HG03280 (cell line): ENCODE data around the gene SEMA5A.

ENCODE experiments used
- ATAC-seq: cut with Tn5 transposase; IDR thresholded peaks from one replicate; pipeline ENCODE4 v1.9.1; 2021; ENCODE audit warnings: mild to moderate bottlenecking, moderate library complexity; ENCODE audit not compliant: unreplicated experiment

SEMA5A gene

DNA sequence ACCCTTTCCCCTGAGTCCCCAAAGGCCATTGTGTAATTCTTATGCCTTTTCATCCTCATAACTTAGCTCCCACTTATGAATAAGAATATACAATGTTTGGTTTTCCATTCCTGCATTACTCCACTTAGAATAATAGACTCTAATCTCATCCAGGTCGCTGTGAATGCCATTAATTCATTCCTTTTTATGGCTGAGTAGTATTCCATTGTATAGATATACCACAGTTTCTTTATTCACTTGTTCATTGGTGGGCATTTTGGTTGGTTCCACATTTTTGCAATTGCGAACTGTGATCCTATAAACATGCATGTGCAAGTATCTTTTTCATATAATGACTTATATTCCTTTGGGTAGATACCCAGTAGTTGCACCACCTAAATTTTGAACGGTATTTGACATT lies 101.5 kb downstream of the SEMA5A start:
- no peak for ATAC-seq

DNA sequence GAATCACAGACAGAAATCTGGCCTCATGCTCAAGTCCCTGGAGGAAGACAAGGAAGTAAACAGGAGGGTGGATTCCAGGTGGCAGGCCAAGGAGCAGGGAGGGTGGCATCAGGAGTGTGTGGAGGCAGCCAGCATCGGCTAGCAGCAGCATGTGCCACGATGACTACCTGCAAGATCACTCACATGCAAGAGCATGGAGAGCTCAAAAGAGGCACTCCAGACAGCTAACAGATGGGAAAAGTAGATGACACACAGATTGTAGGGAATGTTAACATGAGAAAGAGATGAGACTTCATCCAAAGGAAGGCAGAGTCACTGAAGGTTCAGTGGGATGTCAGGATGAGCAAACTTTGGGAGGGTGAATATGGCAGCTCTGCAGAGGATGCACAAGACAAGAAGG lies 104.3 kb downstream of the SEMA5A start:
- no peak for ATAC-seq

DNA sequence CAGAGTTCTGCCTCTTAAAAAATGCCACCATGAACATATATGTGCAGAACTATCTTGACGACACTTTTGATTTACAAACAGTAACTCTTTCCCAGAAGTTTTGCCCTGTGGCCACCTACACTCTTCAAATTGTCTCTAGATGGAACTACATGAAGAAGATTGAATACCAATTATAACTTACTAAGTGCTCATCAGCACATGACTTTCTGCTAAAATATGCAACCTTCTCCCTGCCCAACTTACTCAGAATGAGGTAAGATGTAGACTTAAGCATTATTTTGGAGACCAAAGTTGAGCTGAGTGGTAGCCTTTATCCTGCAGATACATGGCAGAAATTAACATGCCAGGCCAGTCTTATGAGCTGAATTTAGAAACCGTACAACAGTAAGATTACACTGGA lies 105.4 kb downstream of the SEMA5A start:
- no peak for ATAC-seq

DNA sequence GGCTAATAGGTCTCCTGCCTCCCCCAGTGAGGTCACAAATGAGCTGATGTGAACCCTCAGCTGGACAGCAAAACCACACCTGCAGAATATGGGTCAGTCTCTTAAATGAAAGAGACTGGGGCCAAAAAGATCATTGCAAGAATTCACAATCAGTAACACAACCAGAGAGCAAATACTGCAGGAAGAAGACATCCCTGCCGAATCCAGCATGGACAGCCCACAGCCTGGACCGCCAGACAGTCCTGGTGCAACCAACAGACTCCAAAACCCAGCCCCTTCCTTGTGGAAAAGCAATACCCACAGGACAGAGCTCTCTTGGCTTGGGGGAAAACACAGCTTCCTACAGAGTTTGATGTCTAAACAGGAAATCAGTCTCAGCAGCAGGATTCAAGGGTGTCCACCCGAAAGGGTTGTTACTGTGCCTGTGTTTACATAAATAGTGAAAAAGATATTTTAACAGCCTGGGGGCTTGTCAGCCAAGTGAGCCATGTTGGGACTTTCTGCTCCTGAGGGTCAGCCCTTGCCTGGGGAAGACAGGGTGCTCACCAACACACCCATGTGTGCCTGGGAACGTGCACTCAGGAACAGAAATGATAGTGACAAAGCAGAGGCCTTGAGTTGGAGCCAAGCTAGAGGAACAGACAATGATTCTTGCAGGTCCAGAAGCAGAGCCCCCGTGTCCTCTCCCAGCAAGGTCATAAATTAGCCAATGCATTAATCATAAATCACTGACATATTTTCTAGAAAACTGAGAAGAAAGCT lies 106.2 kb downstream of the SEMA5A start:
- no peak for ATAC-seq

DNA sequence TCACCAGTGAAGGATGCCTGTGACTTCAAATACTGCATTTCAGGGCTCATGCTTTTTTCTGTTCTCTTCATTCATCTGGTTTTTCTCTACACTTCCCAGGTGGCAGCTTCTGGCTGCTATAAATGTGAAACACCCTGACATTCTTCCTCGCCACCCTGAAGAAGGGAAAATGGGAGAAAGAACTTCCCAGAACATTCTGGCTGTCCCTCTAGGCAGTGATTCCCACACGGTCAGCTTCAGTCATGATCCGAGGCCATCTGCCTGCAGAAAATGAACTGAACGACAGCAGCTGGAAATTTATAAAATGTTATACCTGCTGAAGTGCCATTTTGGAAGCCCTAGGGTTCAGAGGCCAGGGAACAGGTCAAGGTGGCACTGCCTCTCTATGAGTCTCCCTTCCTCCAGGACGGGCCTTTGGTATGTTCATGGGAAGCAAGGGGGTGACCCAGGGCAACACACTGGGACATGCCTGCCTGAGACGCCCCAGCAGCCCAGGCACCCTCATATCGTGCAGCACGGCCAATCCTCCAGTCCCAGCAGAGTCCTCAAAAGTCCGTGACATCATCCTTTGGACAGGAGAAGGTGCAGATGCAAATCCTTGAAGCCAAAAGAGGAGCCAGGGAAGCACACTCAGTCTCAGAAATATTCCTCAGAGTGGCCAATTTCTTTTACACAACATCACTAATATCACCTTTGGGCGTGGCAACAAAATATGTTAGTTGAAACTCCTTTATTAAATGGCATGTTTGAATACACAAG lies 107.1 kb downstream of the SEMA5A start:
- ATAC-seq: no peak

DNA sequence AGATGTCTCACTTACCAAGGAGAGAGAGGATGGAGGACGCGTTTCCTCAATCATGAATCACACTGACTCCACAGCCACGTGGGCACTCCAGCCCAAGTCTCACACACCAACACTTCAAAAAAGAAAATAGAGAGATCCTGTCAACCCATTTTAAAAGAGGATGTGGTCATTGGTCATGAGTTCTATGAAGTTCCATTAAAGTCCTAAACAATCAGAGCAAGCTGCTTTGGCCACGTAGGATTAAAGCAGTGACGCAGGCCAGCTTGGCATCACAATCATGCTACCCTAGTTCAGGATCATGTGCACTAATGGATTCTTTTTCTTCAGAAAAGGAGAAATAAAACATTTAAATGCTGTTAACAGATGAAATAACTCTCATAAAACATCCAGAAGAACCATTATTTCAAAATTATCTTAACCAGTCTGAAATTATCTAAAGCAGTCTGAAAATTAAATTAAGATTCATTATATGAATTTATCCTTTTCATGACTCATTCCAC lies 108.1 kb downstream of the SEMA5A start:
- no peak for ATAC-seq

DNA sequence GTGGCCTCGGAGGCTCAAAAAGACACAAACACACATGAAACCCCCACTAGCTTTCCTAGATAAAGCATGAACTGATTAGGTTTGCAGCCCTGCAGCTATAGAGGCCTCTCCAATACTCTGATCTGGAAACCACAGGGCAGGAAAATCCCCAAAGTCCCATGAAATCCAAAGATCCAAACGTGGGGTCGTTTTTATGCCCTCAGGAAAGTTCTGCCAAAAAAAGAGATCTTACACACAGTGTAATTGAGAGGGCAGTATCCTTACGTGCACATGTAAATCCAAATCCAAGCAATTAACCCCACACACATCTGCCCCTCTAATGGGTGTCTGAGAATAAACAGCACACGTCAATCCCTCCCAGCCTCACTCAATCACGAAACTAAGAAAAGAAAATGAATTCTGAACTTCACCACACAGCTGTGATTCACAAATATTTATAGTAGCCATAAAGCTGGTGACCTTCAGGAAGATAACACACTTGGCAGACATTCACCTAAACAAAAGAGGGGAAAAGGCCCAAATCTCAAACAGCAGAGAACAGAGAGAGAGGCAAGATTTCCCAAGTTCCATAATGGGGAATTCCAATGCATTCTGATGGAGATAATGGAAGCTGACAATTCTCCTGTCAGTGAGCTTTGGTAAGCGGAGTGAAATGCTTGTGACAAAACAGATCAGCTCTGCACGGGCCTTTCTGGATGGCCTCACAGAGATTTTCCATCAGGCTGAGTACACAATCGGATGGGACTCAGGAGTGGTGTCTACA lies 114.2 kb downstream of the SEMA5A start:
- ATAC-seq: no peak

DNA sequence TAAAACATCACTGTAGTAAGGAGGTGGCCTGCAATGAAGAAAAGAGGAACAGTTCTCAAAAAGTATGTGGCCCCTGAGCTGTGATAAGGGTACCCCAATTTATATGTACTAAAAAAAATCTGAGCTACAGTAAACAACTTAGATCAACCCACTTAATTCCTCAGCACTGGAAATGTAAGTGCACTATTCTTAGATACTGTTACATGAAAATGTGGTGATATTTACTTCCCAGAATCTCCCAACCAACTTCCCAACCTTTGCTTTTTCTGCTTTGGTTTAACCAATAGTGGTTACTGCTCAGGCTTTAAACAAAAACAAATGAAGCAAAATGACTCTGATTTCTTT lies 114.8 kb downstream of the SEMA5A start:
- ATAC-seq: no peak

DNA sequence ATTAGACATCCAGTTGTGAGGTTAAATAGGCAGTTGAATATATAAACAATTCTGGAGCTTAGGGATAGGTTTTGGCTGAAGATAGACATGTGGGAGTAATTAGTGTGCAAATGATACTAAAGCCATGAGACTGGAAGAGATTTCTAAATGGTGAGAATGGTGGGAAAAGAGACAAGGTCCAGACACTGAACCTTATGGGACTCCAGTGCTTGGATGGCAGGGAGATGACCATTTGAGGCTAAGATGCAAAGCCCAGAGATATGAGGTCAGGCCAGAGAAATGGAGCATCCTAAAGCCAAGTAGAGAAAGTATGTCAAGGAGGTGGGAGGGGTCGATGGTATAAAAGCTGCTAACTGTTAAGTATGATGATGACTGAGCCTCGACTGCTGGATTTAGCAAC lies 115.6 kb downstream of the SEMA5A start:
- ATAC-seq: no peak

DNA sequence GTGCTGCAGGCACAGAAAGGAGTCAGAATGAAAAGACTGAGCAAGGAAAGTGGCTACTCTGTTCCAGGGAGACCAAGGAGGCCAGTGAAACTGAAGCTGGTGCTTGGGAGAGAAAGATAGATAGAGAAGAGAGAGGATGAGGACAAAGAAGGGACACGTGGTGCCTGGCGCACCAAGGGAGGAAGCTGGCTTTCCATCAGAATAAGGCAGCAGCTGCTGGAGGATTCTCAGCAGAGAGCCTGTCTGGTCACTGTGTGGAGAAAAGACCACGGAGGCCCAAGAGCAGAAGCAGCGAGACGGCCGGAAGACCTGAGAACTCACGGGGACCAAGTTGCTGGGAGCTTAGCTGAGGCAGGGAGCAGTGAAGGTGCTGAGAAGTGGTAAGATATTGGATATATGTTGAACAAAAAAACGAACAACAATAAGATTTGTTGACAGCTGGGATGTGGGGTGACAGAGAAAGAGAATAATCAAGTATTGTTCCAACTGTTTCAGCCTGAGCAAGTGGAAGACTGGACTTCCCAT lies 116.1 kb downstream of the SEMA5A start:
- ATAC-seq: no peak

DNA sequence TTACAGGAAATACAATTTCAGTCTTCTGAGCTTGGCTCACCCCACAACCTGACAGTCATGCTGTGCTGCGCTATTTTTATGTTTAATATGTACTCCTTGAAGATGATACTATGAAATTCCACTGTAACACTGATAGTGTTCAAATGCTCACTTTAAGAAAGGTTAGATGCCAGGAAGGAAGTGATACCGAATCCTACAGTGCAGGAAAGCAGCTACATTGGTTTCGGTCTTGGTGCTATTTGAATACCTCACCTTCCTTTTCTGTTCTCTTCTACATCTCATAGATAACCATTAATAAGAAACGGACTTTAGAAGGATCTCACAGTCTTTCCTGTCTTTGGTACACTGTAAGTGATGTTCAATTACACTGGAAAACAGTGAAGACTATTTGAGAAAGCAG lies 117.6 kb downstream of the SEMA5A start:
- no peak for ATAC-seq

DNA sequence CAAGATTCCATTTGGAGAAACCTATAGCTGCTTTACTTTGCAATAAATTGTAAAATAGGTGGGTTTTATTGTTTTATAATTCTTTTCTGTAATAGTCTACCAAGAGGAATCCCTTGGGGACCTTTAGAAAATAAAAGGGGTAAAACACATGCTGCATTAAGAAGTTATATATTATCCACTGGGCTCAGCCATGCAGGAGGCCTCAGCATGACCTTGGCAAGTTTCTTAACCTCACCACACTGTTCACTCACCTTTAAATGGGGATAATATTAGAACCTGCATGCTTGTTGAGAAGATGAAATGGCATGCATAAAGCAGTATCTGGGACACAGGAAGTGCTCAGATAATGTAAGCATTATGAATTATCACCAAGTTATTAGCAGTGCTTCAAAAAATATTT lies 120.2 kb downstream of the SEMA5A start:
- ATAC-seq: no peak

DNA sequence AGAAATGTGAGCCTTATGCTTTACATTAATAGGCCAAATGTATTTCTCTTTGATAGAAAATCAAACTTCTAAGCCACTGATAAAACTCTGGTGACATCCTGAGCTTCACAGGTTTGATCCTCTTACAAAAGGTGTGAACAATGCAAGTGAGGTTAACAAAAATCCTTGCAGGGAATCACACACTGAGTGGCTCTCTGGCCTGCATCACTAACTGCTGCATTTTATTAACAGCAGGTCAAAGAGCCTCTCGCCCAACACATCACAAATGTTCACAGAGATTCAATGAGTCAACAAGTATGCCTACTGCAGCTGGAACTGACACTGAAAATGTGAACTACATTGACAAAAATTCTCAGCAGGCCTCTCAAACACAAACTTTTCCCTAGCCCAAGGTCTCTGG lies 122.3 kb downstream of the SEMA5A start:
- ATAC-seq: no peak

DNA sequence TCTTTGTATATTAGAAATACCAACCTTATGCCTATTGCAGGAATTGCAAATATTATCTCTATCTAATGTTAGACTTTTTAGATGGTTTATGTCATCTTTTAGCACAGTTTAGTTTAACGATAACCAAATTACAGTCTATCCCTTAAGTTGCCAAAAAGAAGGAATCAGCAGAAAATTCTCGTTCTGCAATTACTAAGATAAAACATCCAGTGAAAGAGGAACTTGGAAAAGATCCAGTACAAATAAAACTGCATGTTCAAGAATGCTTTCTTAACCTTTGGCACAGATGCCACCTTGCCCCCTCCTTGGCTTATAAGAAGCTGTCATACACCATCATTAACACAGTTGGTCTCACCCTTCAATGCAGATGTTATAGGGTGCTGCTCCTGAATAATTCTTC lies 124.0 kb downstream of the SEMA5A start:
- no peak for ATAC-seq

DNA sequence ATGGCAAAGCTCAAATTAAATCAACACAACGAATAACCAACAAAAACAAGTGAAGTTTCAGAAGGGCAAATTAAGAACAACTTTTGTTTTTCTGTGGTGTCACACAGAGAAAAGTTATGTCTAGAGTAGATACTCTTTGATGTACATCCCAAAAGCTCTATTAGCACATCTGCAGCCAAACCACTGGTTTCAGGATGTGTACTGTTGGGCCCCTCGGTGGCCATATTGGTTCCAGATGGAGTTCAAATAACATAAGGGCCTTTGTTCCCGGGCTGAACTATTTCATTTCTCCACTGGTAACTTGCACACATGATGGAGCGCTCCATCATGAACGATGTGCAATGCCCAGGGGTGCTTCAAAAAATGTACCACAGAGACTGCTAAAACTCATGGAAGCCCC lies 126.1 kb downstream of the SEMA5A start:
- no peak for ATAC-seq

DNA sequence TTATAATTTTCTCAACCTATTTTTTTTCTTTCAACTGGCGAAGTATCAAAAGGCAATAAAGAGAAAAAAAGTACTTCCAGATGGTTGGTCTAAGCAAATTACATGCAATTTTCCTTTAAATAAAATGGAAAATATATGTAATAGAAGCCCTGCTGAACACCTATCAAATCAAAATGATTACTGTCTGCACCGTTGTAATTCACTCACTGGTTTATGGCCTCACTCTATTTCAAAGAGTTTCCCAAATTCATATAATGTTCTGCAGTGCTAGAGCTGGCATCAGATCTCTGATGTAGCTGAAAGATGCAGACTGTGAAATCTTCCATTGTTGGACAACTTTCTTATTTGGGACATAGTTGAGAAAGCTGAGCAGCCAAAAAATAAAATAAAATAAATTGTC lies 130.3 kb downstream of the SEMA5A start:
- ATAC-seq: no peak

DNA sequence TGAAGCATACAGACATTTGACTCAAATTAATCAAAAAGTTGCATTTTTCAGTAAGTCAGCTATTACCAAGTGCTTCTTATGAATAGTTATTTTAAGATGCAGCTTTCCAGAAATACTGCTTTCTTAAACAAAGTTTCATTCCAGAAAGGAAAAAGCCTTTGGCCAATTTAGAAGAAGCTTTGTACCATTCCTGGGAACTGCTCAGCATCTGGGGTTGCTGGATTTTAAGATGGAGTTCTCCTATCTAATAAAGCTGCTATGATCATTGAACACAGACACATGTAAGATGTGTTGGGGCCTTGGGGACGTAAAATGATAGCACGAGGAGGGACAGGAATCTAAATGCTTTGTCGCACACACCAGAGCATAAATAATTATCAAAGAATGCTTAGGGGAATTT lies 130.8 kb downstream of the SEMA5A start:
- ATAC-seq: no peak

DNA sequence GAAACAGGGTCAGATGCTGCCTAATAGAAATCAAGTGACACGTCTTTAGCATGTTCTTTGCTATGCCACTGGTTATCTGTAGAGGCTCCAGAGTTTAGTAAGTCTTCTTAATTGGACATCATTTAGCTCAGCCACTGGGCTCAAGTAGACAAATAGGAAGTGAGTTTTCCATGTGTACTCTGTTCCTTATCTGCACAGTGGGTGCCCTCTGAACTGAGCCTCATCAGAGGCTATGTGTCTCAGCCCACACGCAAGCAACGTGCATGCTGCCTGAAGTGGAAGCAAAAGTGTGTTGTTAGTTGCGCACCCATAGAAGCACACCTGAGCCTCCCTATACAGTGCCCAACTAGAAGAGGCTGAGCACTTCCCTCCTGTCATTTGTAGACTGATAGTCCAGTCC lies 134.7 kb downstream of the SEMA5A start:
- no peak for ATAC-seq

DNA sequence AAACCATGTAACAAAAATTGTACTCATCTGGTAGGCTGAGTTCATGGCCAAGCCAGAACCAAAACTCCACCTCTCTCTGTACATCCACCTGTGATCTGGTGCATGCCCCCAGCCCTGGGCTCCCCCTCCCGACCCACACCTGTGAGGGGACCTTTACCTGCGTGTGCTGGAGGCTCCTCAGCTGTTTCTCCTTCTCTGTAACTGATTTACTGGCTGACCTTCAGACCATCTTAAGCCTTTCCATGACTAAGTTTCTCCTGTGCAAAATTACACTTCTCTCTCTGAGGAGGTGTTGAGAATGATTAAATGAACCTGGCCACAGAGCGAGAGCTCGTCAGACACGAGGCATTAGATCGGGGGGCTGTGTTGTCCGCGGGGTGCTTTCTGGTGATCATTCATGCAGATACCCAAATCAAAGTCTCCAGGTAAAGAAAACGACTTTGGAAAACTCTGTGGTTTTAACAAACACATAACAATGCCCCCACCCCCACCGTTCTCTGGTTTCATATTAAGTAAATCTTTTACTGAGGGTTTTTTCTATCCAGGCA lies 136.4 kb downstream of the SEMA5A start:
- no peak for ATAC-seq

DNA sequence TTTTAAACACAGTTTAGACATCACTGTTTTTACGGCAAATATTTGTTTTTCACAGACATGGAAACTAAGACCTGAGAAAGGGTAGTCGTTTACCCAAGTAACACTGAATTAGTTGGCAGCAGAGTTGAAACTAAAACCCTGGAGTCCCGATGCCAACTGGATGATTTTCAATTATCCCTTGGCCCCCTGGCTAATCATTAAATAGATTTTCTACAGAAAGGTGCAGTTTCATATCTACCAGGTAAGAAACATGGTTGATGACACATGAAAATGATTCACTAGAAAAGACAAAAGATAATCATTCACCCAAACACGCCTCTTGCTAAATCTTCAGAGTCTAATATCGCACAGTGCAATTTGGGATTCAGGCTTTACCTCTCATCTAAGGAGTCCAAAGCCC lies 136.9 kb downstream of the SEMA5A start:
- ATAC-seq: no peak

DNA sequence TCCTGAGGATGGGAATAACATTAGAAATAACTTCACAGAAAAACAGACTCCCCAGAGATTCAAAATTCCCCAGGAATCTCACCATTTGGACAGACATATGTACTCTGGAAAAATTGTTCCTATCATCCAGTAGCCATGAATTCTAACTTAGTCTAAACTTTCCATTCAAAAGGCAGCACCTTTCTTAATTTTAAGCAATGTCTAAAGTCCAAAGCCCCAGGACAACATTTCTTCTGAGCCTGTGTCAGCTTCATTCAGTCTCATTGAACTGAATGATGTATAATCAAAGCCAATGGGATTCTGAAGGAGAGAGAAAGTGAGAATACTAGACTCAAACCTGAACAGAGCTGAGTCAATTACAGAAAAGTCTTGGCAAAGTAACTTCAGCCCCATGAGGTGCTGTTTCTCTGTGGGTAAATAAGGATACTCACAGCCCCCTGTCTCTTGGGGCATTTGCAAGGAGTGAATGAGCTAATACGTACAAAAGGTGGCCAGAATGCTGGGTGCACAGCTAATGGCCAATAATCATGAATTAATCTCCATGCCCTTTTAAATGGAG lies 140.6 kb downstream of the SEMA5A start:
- ATAC-seq: no peak
